Endothelial cell of umbilical vein (primary cell): ENCODE results near the gene CCDC30. TPM values are rescaled to one million over a fixed set of nuclear protein-coding genes. Genes with fewer than 3 reads are reported as not detected.

Source experiments
- BruUV-seq: library from RNA; stranded (reverse); fragments of 400-500 nt; replicated peaks from 2 replicates; lab custom pipeline; 2021; lab: Mats Ljungman, UMichigan
- CTCF ChIA-PET: fragments of 300-600, 350-600 bp; sonication (Branson Sonifier 250); formaldehyde crosslinking; loops from one replicate; lab custom pipeline; 2021; ENCODE audit warnings: antibody characterized with exemption, inconsistent platforms; lab: Charles Lee
- POLR2A ChIA-PET: fragments of 300-600, 350-600 bp; sonication (Branson Sonifier 250); formaldehyde crosslinking; loops from one replicate; lab custom pipeline; 2021; ENCODE audit warnings: antibody characterized with exemption, inconsistent platforms; lab: Charles Lee
- DNase-seq: peaks from one replicate; pipeline ENCODE4 v3.0.0-alpha.2; 2011; ENCODE audit warnings: low read depth, low spot score
- FAIRE-seq: peaks from 2 replicates; lab custom pipeline; 2011; peaks lifted over from hg19 to GRCh38; lab: Jason Lieb, UNC
- H2AFZ ChIP-seq: 2 replicates; pipeline ENCODE4 v1.6.0; 2012; ENCODE audit warnings: low read depth, low read length, control low read depth, inconsistent platforms
- H3K27ac ChIP-seq: 2 replicates; pipeline ENCODE4 v1.5.1; 2011; ENCODE audit warnings: low read depth, mild to moderate bottlenecking, control low read depth, low read length, moderate library complexity; ENCODE audit not compliant: insufficient read depth
- H3K27me3 ChIP-seq, 2 experiments: 2 replicates each; pipeline versions ENCODE4 v1.6.0 to v1.6.1; 2011; ENCODE audit warnings: low read length in 2 of 2, mixed read lengths in 1 of 2; ENCODE audit not compliant: control insufficient read depth in 2 of 2, insufficient read depth in 2 of 2
- H3K36me3 ChIP-seq, 2 experiments: 2 replicates in 1 of 2; 3 replicates in 1 of 2; pipeline ENCODE4 v1.5.1; 2011; ENCODE audit warnings: low read length in 2 of 2, mild to moderate bottlenecking in 1 of 2, moderate library complexity in 1 of 2; ENCODE audit not compliant: control insufficient read depth in 2 of 2, insufficient read depth in 2 of 2; ENCODE audit errors: extremely low read depth in 1 of 2
- H3K4me1 ChIP-seq: 3 replicates; pipeline ENCODE4 v1.5.1; 2011; ENCODE audit warnings: mild to moderate bottlenecking, low read length; ENCODE audit not compliant: control insufficient read depth, insufficient read depth; ENCODE audit errors: extremely low read depth
- H3K4me2 ChIP-seq: 2 replicates; pipeline ENCODE4 v1.6.1; 2011; ENCODE audit warnings: low read length, control low read depth, mixed read lengths; ENCODE audit not compliant: insufficient read depth
- H3K4me3 ChIP-seq, 3 experiments: fragments of 200-600 bp in 1 of 3; sonication (generic), shearing (Covaris generic) in 1 of 3; replicated peaks in 1 of 3; 2 replicates each; pipeline ENCODE4 v1.5.1; 2011 to 2016; ENCODE audit warnings: control low read depth in 3 of 3, low read length in 3 of 3, mild to moderate bottlenecking in 2 of 3, inconsistent platforms in 1 of 3, low read depth in 1 of 3, moderate library complexity in 1 of 3; ENCODE audit not compliant: insufficient read depth in 1 of 3
- H3K79me2 ChIP-seq: 2 replicates; pipeline ENCODE4 v1.6.0; 2012; ENCODE audit warnings: low read length, inconsistent platforms; ENCODE audit not compliant: control insufficient read depth, insufficient read depth
- H3K9ac ChIP-seq: replicated peaks from 2 replicates; pipeline ENCODE3; 2011; ENCODE audit warnings: low read length, control low read depth; ENCODE audit not compliant: insufficient read depth; ENCODE audit errors: extremely low read depth
- H3K9me1 ChIP-seq: replicated peaks from 3 replicates; pipeline ENCODE4 v1.6.0; 2011; ENCODE audit warnings: mild to moderate bottlenecking, low read length; ENCODE audit not compliant: control insufficient read depth, insufficient read depth; ENCODE audit errors: extremely low read depth
- H3K9me3 ChIP-seq: replicated peaks from 2 replicates; pipeline ENCODE4 v1.5.1; 2012; ENCODE audit warnings: low read length, inconsistent platforms; ENCODE audit not compliant: control insufficient read depth, insufficient read depth
- H4K20me1 ChIP-seq: replicated peaks from 2 replicates; pipeline ENCODE3; 2011; ENCODE audit warnings: mild to moderate bottlenecking, low read length; ENCODE audit not compliant: control insufficient read depth, insufficient read depth; ENCODE audit errors: extremely low read depth
- EZH2 ChIP-seq: IDR thresholded peaks from 2 replicates; pipeline ENCODE4 v1.6.1; 2012; ENCODE audit warnings: borderline replicate concordance, low read depth, mild to moderate bottlenecking, moderate library complexity, low read length, inconsistent platforms; ENCODE audit not compliant: severe bottlenecking
- FOS ChIP-seq: IDR thresholded peaks from 2 replicates; pipeline ENCODE4 v1.6.1; 2011; ENCODE audit warnings: mild to moderate bottlenecking, low read length, moderate library complexity, borderline replicate concordance; ENCODE audit not compliant: insufficient read depth
- GATA2 ChIP-seq: IDR thresholded peaks from 2 replicates; pipeline ENCODE4 v1.7.0; 2011; ENCODE audit warnings: low read depth, mild to moderate bottlenecking, moderate library complexity, mixed read lengths, low read length; ENCODE audit not compliant: insufficient read length, insufficient read depth
- JUN ChIP-seq: IDR thresholded peaks from 2 replicates; pipeline ENCODE4 v1.6.1; 2011; ENCODE audit warnings: borderline replicate concordance, low read depth; ENCODE audit not compliant: insufficient read length, insufficient read depth
- MAX ChIP-seq: IDR thresholded peaks from 2 replicates; pipeline ENCODE4 v1.6.1; 2011; ENCODE audit not compliant: insufficient read depth, insufficient read length
- MYC ChIP-seq: IDR thresholded peaks from one replicate; pipeline ENCODE4 v1.6.1; 2011; ENCODE audit warnings: mild to moderate bottlenecking, low read depth, low read length
- POLR2A ChIP-seq: IDR thresholded peaks from 2 replicates; pipeline ENCODE4 v1.6.1; 2012; ENCODE audit warnings: low read depth, mild to moderate bottlenecking, control low read depth, low read length
- POLR2AphosphoS5 ChIP-seq: IDR thresholded peaks from 2 replicates; pipeline ENCODE4 v1.6.1; 2012; ENCODE audit warnings: low read depth, mild to moderate bottlenecking, control low read depth, low read length, moderate library complexity; ENCODE audit not compliant: insufficient read depth
- dilution Hi-C: fragments of 300-500 bp; cut with MboI; formaldehyde crosslinking; loops from one replicate; pipeline ENCODE4 v1.15.0; 2019; ENCODE audit warnings: low sequenced_read_pairs; ENCODE audit not compliant: extremely low pct_ligation_motif_present
- intact Hi-C: fragments of 100-400 bp; cut with micrococcal nuclease; formaldehyde crosslinking; loops from one replicate; pipeline ENCODE4 v1.10.0; 2022
- polyA plus RNA-seq, 4 experiments: library from polyadenylated mRNA; depleted of rRNA in 3 of 4; stranded (reverse) in 3 of 4; unstranded in 1 of 4; fragments of >200 nt; gene quantifications; 2 replicates each; pipeline versions ENCODE4 v1.2.1 to v1.2.3, GENCODE V29; 2011 to 2012; ENCODE audit warnings: missing spikeins in 1 of 4
- total RNA-seq: library from RNA; stranded (reverse); gene quantifications from 2 replicates; pipeline ENCODE4 v1.2.3, GENCODE V29; 2021
- TF ChIP-seq, protein P1 (sequence below), 2 donors: IDR thresholded peaks; 1 replicate in 1 of 2; 2 replicates in 1 of 2; pipeline ENCODE4 v1.5.1; 2011; ENCODE audit warnings: low read length in 2 of 2, mild to moderate bottlenecking in 2 of 2, moderate library complexity in 2 of 2, control low read depth in 1 of 2, inconsistent platforms in 1 of 2, low read depth in 1 of 2; ENCODE audit not compliant: insufficient read depth in 1 of 2; ENCODE audit errors: extremely low read depth in 1 of 2

Gene CCDC30
- total and polyA plus RNA-seq, 2 donors (not counting 3 experiments of a cell fraction or from before 2014, with no cell fraction given) = 0.19 to 2.9 TPM

GRCh38 chr1:42504535-42505128 is 41.5 kb downstream of the CCDC30 start:
- no peak for FAIRE-seq
- Histone ChIP-seq H3K9me3 (no peaks in the 10 kb centered on the region), H3K79me2 (no peaks in the 10 kb centered on the region), H2AFZ (no peak overlapping the region), H3K9ac (no peak overlapping the region), H3K4me2 (no peak overlapping the region), H4K20me1 (no peaks in the 10 kb centered on the region), H3K4me3 (no peak overlapping the region), H3K27me3 (no peaks in the 10 kb centered on the region), H3K27ac (no peak overlapping the region), H3K4me1 (no peaks in the 10 kb centered on the region), H3K36me3 (no peaks in the 10 kb centered on the region), H3K9me1 (no peaks in the 10 kb centered on the region)
- DNase-seq = no peak
- BruUV-seq = no TSS peak
- dilution Hi-C loops (no loop called here), intact Hi-C loops (no loop called here)
- POLR2A ChIA-PET = no interaction called here
- TF ChIP-seq JUN = no peak
- TF ChIP-seq FOS = no peak
- TF ChIP-seq, protein P1, sequence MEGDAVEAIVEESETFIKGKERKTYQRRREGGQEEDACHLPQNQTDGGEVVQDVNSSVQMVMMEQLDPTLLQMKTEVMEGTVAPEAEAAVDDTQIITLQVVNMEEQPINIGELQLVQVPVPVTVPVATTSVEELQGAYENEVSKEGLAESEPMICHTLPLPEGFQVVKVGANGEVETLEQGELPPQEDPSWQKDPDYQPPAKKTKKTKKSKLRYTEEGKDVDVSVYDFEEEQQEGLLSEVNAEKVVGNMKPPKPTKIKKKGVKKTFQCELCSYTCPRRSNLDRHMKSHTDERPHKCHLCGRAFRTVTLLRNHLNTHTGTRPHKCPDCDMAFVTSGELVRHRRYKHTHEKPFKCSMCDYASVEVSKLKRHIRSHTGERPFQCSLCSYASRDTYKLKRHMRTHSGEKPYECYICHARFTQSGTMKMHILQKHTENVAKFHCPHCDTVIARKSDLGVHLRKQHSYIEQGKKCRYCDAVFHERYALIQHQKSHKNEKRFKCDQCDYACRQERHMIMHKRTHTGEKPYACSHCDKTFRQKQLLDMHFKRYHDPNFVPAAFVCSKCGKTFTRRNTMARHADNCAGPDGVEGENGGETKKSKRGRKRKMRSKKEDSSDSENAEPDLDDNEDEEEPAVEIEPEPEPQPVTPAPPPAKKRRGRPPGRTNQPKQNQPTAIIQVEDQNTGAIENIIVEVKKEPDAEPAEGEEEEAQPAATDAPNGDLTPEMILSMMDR (IDR thresholded peaks at IDR 0.05; ENCODE audit: extremely low read depth in 1 of 2, insufficient read depth in 1 of 2, low read depth in 1 of 2, low read length in 2 of 2) = no peak
- no peak for TF ChIP-seq POLR2AphosphoS5
- no peak for TF ChIP-seq POLR2A
- TF ChIP-seq EZH2 = no peak
- no peak for TF ChIP-seq GATA2
- TF ChIP-seq MAX = no peak
- TF ChIP-seq MYC = no peak
- CTCF ChIA-PET = no interaction called here
